ENCODE data around the gene CACNA1C.
"Not testable (repeated sequence)": the region's sequence is repeated elsewhere in the genome, so short reads cannot be mapped to it uniquely, and the experiment has no call there.

CACNA1C gene

DNA sequence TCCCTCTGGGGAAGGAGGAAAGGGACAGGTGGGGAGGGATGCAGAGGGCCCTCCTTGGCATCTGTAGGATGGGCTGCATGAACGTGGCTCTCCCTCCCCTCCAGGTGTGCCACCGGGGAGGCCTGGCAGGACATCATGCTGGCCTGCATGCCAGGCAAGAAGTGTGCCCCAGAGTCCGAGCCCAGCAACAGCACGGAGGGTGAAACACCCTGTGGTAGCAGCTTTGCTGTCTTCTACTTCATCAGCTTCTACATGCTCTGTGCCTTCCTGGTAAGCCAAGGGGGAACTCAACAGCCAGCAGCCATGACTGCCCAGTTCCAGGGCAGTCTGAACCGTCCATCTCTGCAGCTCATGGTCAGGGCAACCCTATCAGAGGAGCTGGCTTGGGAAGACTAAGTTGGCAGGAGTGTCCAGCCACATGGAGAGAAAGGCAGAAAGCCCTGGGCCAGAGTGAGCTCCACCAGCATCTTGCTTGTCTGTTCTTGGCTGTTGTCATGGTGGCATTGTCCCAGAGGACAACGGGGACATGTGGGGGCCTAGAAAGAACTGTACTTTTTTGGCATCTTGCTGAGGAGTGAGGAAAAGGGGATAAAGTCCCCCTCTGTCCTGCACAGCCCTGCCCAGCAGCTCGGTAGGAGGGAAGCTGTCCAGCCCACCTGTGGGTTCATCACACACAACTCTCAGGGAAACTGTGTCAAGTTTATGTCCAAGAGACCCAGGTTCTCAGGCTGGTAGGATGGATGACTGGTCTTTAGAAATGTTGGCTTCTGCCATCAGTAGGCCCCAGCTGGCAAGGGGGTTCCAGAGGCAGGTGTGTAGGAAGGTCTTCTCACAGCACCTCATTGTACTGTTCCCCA lies 612.2 kb downstream of the CACNA1C start:
- DNase-seq: no peak

DNA sequence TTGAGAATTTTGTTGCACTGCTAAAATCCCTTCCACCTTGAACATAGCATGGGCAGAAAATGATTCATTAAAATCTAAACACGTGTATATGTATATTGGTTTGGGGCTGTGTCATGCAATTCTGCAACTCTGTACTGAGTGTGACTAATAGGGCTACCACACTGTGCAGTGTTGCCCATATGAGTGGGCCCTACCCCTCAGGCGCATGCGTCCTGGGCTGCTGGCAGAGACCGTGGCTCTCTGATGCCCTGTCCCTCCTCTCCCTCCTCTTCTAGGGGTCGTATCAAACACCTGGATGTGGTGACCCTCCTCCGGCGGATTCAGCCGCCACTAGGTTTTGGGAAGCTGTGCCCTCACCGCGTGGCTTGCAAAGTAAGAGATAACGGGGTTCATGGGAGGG lies 613.6 kb downstream of the CACNA1C start:
- no peak for DNase-seq

DNA sequence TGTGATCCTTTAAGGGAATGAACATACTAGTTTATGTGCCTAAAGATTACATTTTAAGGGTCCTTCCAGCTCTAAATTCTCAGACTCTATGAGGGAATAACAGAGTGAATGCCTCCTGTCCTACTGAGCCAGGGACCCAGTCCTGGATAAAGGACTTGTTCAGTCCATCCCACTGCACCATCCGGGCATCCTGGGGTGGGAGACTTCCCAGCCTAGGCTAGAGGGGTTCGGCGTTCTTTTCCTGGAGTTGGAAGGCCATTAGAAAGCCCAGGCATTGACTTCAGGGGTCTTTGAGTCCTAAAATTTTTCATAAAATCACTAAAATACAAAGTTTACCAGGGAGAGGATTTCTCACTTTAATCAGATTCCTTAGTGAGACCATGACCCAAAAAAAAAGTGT lies 614.1 kb downstream of the CACNA1C start:
- no peak for DNase-seq

DNA sequence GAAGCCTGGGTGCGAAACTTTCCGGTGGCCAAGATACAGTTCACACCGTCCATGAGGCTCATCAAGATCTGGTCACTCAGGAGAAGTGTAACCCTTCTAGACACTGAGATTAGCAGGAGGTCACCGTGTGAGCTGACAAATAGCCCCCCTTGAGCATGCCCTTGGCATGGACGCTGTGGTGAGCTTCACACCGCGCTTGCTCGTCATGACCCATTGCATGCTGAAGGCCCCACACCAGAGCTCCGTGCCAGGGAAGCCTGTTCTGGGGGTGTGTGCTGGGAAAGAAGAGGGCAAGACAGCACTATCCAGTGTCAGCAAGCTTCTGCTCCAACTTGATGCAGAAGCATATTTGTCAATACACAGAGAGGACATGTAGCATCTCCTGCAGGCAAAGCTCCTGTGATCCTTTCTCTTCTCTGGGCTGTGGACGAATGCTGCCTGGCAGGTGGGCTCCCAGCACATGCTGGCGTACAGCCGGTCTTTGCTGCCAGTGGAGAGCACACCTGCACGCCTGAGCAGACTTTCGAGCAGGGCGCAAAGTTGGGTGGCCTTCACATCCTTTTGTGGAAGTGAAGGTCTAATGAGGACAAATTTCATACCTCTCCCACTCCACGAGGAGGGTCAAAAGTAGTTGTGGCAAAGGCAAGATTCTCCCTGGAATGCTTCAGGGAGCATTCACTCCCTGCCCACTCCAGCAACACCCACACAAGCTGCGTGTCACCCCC lies 615.1 kb downstream of the CACNA1C start:
- peak; percentile 28 for DNase-seq

DNA sequence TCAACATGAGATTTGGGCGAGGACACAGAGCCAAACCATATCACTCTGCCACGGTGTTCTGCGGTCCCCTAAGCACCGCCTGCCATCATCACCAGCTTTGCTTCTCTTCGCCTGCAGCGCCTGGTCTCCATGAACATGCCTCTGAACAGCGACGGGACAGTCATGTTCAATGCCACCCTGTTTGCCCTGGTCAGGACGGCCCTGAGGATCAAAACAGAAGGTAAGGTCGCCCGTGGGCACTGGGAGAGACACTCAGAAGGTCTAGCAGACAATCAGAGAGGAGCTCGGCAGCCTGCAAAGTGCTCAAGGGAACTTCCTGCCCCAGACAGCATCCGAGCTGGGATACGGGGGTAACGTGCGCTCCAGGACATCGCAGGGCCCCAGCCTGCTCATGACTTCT lies 616.0 kb downstream of the CACNA1C start:
- DNase-seq: peak; percentile 26

DNA sequence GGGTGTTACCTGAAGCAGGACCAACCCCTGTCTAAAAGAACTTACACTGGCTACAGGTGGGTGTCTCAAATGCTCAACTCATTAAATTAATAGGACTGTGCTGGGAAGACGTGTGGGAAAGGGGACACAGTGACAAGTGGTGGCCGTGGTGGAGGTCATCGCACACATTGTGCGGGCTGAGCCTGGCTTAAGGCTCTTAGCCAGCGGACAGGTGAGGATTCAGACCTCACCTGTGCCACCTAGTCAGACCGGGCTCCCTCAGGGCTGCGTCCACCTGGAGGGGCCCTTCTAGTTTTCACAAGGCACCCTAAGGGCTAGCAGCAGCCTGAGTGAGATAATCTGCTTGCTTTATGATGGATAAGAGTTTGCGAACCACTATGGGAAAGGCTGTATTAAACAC lies 616.8 kb downstream of the CACNA1C start:
- DNase-seq: no peak

DNA sequence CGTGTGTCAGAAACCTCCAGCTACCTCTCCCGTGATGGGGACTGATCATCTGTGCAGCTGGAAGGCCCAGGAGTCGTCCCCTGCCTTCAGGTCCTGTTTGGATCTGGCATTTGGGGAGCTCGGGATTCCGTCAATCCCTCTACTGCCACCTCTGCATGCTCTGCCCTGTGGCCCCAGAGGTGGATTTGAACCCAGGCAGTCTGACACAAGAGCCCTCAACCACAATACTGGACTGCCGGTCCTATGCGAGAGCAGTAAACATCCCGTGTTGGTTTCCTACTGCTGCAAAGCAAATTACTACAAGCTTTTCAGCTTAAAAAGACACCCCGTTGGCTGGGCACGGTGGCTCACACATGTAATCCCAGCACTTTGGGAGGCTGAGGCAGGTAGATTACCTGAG lies 620.1 kb downstream of the CACNA1C start:
- peak; percentile 24 for DNase-seq

DNA sequence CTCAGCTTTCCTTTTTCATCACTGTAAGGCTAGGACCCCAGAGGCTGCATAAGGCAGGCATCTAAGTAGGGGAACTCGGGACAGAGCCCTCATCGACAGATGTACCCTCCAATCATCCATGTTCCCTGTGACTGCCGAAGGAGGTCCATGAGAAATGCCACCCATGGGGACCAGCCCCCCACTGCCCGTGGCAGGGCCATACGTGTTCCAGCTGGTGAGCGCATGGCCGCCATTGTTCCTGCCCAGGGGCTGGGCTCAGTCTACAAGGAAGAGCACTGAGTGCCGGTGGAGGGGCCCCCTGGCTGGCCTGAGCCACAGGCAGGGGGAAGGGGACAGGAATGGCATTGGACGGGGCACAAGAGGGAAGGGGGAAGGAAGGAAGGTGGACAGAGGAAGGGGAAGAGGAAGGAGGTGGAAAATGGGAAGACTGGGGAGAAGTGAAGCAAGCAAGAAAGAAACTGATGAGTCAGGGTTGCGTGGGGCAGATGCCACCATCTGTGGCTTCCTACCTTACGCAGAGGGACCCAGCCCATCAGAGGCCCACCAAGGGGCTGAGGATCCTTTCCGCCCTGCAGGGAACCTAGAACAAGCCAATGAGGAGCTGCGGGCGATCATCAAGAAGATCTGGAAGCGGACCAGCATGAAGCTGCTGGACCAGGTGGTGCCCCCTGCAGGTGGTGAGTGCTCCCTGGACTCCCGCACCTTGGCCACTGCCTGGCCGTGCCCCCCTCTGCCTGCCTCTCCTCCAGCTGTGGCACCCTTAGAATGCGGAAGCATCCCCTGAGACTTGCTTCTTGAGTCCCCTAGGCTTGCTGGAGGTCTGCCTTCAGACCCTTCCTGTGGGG lies 621.4 kb downstream of the CACNA1C start:
- peak; percentile 37 for DNase-seq

DNA sequence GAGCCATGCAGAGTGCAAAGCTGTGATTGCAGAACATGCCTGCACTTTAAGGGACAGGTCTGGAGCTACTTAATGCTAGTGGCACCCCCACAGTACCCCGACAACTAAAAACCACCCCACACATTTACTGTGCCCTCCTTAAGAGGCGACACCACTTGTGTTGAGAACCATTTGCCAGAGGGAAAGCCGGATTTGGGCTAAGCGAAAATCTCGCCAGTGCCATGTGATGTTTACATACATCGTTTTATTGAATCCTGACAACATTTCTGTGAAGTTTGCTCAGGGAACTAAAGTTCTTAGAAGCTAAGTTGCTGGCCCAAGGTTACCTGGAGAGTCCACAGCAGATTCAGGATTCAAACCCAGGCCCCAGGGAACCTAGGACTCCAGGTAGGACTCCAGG lies 623.0 kb downstream of the CACNA1C start:
- DNase-seq: peak; percentile 7

DNA sequence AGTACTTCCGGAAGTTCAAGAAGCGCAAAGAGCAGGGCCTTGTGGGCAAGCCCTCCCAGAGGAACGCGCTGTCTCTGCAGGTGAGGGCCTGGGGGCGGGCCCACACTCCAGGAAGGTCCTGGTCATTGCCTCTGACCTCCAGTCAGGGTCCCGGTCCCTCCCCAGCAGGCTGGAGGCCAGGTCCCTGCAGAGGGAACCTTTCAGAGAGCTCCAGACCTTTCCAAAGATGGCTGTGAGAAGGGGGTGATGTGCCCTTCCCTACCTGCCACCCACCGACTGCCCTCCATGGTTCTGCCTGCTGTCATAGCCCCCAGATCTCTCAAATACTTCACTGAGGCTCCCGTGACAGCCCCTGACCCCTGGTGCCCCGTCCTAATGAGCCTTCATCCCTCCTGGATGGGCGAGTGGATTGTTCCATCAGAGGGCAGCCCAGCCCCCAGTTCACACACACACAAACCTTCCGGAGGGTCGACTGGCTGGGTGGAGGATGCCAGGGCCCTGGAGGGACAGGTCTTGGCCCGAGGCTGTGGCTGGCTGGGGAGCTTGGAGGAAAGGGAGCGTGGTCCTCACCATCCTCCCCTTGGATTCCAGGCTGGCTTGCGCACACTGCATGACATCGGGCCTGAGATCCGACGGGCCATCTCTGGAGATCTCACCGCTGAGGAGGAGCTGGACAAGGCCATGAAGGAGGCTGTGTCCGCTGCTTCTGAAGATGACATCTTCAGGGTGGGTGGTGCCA lies 624.5 kb downstream of the CACNA1C start:
- DNase-seq: peak; percentile 51

DNA sequence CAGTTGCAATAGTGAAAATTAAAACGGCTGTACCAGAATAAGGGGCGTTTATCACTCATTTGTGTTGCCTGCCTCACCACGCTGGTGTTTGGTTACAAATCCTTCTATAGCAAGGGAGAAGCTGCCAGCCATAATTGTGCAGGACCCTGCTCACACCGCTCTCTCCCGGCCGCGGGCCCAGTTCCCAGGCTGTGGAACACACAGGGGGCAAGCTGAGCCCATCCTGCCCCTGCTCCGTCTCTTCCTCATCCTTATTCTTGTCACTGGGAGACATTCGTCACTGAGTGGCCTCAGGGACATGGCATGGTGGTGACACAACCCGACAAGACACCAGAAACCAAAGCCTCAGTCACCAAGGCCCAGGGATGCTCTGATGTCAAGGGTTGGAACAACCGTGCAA lies 625.6 kb downstream of the CACNA1C start:
- peak; percentile 38 for DNase-seq

DNA sequence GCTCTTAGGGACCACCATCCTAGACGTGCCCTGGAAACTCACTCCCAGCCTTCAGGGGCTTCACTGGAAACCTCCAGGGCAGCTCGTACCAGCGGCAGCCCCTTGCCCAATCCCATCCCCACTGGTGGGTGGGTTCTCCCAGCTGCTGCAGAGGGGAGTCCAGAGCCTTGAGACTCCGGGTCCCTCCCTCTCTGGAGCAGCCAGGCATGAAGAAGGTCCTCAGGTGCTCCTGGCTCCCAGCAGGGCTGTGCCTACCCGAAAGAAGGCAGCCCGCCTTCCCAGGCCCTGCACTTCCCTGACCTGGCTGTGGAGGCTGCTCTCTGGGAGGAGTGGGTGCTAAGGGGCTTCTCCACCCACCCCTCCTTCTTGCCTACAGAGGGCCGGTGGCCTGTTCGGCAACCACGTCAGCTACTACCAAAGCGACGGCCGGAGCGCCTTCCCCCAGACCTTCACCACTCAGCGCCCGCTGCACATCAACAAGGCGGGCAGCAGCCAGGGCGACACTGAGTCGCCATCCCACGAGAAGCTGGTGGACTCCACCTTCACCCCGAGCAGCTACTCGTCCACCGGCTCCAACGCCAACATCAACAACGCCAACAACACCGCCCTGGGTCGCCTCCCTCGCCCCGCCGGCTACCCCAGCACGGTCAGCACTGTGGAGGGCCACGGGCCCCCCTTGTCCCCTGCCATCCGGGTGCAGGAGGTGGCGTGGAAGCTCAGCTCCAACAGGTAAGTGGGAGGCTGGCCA lies 626.5 kb downstream of the CACNA1C start:
- peak; percentile 30 for DNase-seq

DNA sequence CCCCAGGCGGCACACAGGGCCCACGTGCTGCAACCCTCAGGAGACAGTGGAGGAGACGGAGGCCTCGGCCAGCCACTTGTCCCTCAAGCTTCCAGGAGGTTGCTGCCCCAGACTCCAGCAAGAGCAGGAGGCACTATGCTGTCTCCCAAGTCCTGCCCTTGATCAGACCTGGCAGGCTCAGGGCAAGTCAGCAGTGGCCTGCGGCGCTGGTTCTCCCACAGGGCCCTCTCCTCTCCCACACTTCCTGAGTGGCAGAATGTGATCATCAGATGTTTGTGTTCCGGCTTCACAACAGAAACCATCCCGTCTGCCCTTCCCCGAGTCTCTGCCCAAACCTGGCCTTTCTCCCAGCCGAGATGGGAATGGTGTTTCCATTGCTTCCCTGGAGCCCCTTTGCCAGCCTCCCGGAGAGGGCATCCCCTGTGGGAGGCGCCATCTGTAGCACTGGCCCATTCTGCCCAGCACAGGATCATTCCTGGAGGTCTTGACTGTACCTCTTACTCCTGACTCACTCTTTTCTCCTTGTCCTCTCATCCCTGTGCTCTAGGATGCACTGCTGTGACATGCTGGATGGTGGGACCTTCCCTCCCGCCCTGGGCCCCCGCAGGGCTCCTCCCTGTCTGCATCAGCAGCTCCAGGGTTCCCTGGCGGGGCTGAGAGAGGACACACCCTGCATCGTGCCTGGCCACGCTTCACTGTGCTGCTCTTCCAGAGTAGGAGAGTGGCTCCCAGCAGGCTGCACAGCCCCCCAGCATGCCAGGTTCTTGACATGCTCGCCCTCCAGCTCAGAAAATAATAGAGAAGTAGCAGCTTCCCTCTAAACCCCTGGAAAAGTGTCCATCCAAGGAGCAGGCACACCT lies 627.3 kb downstream of the CACNA1C start:
- DNase-seq: no peak

DNA sequence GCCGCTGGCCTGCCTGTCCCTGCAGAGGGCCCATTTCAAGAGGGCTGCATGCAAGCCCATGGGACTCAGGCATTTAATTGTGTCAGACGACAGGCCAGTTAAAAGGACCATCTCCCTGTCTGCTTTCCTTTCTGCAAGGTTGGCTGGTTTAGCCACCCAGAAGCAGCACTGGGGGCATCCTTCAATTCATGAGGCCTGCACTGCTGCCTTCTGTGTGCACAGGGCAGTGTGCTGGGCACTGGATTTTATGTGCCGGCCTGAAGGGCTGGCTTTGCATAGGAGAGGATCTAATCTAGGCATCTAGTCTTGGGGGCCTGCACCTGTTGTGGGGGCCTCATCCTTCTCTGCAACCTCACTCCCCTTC lies 627.9 kb downstream of the CACNA1C start:
- DNase-seq: no peak

DNA sequence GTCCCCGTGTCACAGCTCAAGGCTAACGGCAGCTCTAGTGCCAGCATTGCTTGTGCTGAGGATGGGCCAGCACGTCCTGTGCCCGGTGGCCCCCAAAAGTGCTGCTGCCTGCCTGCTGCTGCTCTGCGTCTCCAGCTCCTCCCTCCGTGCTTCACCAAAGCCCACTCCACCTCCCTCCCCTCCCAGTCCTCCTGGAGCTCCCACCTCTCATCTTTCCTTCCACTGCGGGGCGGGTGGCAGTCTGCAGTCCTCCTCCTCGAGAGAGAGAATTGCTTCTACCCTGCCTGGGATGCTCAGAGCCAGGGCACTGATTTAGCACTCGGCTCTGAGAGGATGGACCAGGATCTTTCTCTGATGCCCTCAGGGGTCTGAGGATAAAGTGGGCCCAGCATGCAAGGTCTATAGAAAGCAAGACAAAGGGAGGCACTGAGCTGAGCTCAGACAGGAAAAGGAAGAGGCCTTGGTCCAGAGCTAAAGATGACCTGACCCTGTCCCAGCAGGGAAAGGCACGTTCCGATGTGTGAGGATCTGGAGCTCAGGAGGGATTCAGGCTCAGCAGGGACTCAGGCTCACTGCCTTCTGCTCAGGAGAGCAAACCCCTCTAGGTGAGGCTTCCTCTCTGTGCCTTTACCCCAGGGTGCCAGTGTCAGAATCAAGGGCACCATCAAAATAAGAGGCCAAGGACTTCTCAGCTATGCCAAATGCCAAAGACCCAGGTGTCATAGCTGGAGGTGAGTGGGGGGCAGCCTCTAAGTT lies 628.8 kb downstream of the CACNA1C start:
- DNase-seq: no peak

DNA sequence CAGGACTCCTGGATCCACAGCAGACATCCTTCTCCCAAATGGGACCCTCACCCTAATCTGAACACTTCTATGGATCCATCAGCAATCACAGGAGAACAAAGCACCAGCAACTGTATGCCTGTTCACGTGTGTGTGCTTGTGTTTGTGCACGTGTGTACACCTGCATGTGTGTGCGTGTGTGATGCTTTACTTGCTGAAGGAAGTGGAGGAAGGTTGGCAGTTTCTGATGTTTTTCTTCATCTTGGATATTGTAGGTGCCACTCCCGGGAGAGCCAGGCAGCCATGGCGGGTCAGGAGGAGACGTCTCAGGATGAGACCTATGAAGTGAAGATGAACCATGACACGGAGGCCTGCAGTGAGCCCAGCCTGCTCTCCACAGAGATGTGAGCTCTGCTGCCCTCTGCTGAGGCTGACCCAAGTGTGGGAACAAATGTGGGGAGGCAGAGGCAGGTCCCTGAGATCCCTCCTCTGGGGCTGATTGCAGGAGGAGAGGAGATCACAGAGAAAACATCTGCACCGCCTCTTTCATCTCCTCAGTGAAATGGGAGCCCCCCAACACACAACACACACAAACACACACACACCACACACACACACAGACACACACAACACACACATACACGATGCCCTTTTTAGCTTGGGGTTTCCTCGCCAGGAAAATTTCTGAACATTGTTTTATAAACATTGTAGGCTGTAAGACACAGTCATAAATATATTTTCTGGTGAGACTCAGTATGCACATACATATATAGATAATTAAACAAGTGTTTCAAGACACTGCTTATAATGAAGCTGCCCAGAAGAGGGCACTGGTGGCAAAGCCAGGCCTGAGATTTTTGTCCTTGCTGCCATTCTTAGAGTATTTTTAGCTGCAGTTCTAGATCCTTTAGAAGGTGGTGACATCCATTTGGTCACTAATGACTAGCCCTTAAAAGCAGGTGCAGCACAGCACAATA lies 629.8 kb downstream of the CACNA1C start:
- DNase-seq: no peak

DNA sequence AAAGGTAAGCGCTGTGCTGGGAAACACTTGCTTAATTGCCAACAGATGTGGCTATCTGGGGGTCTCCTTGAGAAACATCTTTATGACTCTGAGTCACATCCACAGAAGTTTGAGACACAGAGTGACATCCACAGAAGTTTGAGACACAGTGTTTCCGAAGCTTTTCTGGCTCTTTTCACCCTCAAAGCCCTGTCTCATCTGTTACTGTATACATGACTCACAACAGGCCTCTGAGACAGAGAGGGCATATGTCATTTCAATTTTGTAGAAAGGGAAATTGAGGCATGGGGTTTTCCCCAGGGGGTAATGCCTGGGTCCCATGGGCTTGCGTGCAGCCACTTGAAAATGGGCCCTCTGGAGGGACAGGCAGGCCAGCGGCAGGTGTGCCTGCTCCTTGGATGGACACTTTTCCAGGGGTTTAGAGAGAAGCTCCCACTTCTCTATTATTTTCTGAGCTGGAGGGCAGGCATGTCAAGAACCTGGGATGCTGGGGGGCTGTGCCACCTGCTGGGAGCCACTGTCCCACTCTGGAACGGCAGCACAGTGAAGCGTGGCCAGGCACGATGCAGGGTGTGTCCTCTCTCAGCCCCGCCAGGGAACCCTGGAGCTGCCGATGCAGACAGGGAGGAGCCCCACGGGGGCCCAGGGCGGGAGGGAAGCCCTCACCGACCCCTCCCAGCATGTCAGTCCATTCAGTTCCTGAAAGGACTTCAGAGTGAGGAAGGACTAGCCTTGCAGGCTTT lies 630.7 kb downstream of the CACNA1C start:
- peak; percentile 49 for DNase-seq

DNA sequence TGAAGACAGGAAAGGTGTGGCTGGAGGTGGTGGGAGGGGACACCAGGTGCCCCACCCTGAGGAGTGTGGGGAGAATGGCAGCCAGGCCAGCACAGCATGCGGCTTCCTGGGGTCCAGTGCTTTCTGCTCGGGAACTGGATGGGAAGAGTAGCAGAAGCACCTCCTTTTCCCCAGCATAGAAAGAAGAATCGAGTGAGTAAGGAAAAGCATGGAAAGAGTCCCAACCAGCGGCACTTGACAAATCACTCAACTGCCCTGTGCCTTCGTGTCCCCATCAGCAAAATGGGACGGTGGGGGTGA lies 631.2 kb downstream of the CACNA1C start:
- DNase-seq: not testable (repeated sequence)
